ENCODE measurements around the gene PA2G4.
"Not testable (repeated sequence)": the region's sequence is repeated elsewhere in the genome, so short reads cannot be mapped to it uniquely, and the experiment has no call there.

PA2G4 gene

DNA sequence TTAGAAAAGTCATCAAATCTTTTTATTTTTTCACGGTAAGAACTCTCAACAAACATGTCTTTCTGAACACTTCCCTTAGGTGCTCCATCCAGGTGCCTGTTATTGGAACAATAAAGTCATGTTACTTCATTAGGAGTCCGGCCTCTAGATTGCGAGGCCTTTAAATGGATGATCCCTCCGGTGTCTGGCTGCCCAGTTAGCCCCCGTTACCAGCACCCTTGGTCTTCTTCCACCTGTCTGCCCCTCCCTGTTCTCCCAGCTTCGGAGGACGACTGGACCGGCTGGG lies 593 bp upstream of the PA2G4 start:
- peak; percentile 69 for TF ChIP-seq JUND (IDR thresholded peaks at IDR 0.05; ENCODE audit: low read depth)
- in situ Hi-C loops (cut with HindIII; ENCODE audit: low pct_unique_long_range_greater_than_20kb, low sequenced_read_pairs) = no loop called here
- DNase-seq (ENCODE audit: low read depth in 1 of 2, low spot score in 1 of 2) = no peak

DNA sequence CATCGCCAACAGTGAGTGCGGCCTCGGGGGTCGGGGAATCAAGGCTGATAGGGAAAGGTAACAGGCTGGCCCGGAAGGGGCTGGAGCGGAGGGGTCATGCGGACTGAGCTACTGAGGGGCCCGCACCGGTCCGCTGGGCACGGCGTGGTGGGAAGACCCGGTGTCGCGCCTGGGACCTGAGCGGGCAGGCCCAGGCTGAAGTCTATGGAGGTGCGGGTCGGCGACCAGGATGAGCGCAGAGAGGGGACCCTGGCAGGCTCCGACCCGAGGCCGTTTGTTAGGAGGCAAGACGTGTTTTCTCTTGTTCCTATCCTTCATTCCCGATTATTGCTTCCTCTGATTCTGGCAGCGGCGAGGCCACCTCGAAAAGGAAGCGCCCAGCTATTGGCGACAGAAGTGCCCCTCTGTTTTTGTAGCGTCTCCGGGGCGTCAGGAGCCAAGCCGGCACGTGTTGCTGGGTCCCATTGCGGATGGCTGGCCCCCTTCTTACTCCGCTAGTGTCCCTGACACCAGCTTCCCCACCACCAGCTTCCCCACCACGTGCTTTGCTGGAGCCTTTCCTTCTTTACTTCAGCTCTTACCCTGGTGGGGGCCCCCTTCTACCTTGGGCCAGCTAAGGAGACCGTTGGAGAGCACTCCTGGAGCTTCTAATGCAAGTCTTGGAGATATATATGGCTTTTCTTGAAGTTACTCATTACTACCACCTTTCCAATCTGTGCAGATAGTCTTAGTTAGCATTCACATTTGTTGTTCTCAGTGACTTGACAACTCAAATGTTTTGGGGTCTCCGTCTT lies 653 bp downstream of the PA2G4 start:
- peak in 1 of 2 experiments; percentile 35 for DNase-seq (ENCODE audit: low read depth in 1 of 2, low spot score in 1 of 2)
- in situ Hi-C loops (cut with HindIII; ENCODE audit: low pct_unique_long_range_greater_than_20kb, low sequenced_read_pairs) = no loop called here
- no peak for TF ChIP-seq JUND (IDR thresholded peaks at IDR 0.05; ENCODE audit: low read depth)

DNA sequence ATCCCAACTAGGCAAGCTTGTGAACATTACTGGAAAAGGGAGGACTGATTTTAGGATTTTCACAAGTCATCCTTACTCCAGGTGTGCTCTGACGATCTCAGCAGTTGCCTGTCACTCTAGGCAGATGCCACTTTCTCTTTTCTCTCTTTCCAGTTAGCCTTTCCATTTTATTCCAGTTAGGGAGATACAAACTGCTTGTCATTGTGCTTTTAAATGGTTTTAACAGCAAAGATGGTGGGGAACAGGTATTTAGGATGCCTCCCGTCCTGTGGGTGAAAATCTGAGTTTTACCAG lies 1.2 kb downstream of the PA2G4 start:
- no peak for TF ChIP-seq JUND (IDR thresholded peaks at IDR 0.05; ENCODE audit: low read depth)
- no peak for DNase-seq (ENCODE audit: low read depth in 1 of 2, low spot score in 1 of 2)
- in situ Hi-C loops (cut with HindIII; ENCODE audit: low pct_unique_long_range_greater_than_20kb, low sequenced_read_pairs) = no loop called here

DNA sequence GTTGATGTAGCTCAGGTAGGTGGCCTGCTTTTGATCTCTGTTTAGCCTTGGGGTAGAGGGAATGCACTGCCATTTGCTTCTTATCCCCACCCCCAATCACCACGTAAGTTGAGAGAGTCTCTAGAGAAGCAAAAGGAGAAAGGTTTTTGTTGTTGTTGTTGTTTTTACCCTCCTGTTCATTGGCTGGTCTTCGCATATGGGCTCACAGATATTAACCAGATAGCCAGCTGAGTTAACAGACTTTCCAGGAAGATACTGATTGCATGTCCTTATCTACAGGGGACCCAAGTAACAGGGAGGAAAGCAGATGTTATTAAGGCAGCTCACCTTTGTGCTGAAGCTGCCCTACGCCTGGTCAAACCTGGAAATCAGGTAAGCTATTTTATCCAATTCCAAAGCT lies 2.9 kb downstream of the PA2G4 start:
- no peak for DNase-seq (ENCODE audit: low read depth in 1 of 2, low spot score in 1 of 2)
- no peak for TF ChIP-seq JUND (IDR thresholded peaks at IDR 0.05; ENCODE audit: low read depth)
- in situ Hi-C loops (cut with HindIII; ENCODE audit: low pct_unique_long_range_greater_than_20kb, low sequenced_read_pairs) = no loop called here

DNA sequence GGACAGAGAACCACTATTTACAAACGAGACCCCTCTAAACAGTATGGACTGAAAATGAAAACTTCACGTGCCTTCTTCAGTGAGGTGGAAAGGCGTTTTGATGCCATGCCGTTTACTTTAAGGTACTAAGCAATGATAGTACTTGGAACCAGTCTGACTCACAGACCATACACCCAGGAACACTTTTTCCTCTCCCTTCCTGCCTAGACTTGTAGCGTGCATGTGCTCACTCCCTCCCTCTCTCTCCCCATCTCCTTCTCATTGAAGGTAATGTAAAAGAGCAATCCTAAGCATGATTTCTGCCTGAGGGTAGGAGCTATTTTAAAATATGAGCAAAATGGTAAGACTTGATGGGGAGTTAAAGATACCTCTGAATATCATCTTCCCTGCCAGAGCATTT lies 6.2 kb downstream of the PA2G4 start:
- in situ Hi-C loops (cut with HindIII; ENCODE audit: low pct_unique_long_range_greater_than_20kb, low sequenced_read_pairs) = no loop called here
- no peak for TF ChIP-seq JUND (IDR thresholded peaks at IDR 0.05; ENCODE audit: low read depth)
- DNase-seq (ENCODE audit: low read depth in 1 of 2, low spot score in 1 of 2) = no peak

DNA sequence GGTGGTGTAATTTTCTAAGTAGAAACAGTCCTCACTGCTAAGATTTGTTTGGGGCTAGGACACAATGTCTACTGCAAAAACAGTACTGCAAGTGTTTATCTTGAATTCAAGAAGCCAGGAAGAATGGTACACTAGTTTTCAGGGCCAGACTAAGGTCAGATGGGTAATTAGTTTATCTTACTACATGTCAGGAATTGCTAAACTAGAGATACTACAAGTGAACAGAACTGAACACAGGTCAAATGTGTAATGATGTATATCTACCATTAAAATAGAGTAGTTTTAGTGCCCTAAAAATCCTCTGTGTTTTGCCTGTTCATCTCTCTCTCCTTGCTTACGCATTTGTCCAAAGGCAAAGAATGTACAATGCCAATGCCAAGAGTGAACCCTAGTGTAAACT lies 9.7 kb downstream of the PA2G4 start:
- in situ Hi-C loops (cut with HindIII; ENCODE audit: low pct_unique_long_range_greater_than_20kb, low sequenced_read_pairs) = no loop called here
- no peak for DNase-seq (ENCODE audit: low read depth in 1 of 2, low spot score in 1 of 2)
- TF ChIP-seq JUND (IDR thresholded peaks at IDR 0.05; ENCODE audit: low read depth) = no peak

DNA sequence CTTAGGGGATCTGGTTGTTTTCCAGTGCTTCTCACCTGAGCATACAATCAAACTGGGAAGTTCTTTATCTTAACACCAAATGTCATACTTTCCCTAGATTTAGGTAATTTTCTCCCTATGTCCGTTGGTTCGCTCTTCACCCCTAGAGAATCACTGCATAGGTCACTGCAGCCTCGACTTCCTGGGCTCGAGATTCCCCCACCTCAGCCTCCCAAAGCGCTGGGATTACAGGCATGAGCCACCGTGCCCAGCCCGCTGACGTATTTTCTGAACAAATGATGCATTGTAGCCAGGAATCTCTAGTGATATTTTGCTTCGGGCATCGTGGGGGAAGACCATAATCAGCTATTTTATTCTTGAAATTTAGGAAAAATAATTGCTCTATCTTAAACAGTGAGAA lies 11.0 kb downstream of the PA2G4 start:
- in situ Hi-C loops (cut with HindIII; ENCODE audit: low pct_unique_long_range_greater_than_20kb, low sequenced_read_pairs) = no loop called here
- peak in 1 of 2 experiments; percentile 23 for DNase-seq (ENCODE audit: low read depth in 1 of 2, low spot score in 1 of 2)
- no peak for TF ChIP-seq JUND (IDR thresholded peaks at IDR 0.05; ENCODE audit: low read depth)

DNA sequence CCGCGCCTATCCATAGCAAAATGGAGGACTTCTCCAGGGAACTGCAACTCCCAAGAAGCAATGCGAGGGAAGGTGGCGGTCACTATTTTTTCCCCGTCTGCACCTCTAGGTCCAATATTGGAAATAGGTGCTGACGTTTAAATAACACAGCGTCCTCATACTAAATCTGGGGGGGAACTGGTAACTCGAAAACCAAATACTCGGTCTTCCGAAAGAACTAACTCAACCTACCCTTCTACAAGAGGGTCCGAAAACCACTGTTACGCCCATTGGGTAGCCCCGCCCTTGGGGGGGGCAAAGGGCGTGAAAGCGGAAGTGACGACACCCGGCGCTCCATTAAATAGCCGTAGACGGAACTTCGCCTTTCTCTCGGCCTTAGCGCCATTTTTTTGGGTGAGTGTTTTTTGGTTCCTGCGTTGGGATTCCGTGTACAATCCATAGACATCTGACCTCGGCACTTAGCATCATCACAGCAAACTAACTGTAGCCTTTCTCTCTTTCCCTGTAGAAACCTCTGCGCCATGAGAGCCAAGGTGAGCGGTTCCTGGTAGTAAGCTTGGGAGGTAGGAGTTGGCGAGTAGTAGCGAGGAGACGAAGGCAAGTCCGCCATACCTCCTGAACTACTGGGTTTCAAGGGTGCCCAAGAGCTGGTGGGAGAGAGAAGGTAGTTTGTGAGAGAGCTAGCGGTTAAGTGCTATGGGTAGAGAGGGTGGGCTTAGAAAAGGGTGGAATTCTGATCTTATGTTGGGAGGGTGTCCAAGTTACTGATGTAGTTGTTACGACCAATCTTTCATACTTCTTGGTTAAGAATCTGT lies 12.1 kb downstream of the PA2G4 start, which contains the start of gene RPL41:
RPL41 (plus strand) TSS at position 367 of the 815 bp plus-strand sequence.
- TF ChIP-seq JUND (IDR thresholded peaks at IDR 0.05; ENCODE audit: low read depth) = no peak; the same call in 1 of the 2 replicates
- in situ Hi-C loops (cut with HindIII; ENCODE audit: low pct_unique_long_range_greater_than_20kb, low sequenced_read_pairs) = no loop called here
- DNase-seq (ENCODE audit: low read depth in 1 of 2, low spot score in 1 of 2) = peak in 1 of 2 experiments; percentile 98

DNA sequence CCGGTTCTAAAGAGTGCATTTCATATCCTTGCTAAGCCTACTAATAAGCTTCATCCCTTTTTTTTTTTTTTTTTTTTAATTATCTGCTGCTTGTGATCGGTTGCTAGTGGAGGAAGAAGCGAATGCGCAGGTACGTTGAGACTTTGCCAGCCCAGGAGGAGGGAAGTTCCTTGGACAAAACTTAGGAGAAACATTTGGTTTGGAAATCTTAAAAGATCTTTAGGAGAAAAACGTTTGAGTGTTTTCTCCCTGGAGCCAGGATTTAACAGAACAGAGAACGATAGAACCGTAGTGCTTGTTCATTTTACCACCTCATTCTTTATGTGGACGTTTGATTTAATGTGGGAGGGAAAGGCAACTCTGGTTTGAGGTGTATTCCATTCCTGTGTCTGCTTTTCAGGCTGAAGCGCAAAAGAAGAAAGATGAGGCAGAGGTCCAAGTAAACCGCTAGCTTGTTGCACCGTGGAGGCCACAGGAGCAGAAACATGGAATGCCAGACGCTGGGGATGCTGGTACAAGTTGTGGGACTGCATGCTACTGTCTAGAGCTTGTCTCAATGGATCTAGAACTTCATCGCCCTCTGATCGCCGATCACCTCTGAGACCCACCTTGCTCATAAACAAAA lies 12.8 kb downstream of the PA2G4 start:
- DNase-seq (ENCODE audit: low read depth in 1 of 2, low spot score in 1 of 2); in situ Hi-C loops (cut with HindIII; ENCODE audit: low pct_unique_long_range_greater_than_20kb, low sequenced_read_pairs): not testable (repeated sequence)

DNA sequence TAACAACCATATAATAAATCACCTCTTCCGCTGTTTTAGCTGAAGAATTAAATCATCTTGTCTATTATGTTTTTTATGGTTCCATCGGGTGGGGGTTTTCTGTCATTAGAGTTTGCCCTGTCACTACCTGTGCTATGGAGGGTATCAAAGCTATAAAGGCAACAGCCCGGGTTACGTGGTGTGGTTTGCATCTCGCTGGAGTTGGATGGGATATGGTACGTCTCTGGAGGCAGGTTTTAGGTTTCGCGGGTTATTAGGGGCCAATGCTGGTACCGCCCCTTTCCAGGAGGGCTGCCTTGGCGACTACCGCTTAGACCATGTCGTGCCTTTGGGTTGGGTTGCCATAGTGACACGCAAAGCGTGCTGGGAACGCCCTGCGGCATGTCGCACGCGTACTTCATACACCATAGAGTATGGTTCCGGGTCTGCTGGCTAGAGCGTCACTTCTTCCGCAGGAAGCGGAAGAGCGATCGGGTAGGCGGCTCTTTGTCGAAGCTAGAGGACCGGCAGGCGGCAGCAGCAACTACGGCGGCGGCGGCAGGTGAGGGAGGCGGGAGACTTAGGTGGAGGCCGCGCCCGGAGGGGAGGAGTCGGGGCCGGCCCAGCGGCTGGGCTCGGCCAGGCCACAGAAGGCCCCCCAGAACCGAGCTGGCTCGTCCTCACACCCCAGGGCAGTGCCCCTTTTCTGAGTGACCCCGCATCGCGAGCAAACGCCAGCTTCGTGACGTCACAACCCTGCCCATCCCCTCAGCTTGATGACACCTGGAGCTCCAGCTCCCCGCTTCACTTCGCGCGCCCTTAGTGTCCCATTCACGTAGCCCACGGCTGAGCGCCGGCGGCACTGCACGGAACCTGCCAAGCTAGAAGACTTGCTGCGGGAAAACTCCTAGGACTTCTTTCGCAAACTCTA lies 13.7 kb downstream of the PA2G4 start, which contains the start of gene ZC3H10:
ZC3H10 (plus strand) TSS at position 489 of the 910 bp plus-strand sequence. CDS start 2,297 bp downstream, outside the sequence.
- DNase-seq (ENCODE audit: low read depth in 1 of 2, low spot score in 1 of 2) = peak; percentile 87 to 100
- in situ Hi-C loops (cut with HindIII; ENCODE audit: low pct_unique_long_range_greater_than_20kb, low sequenced_read_pairs) = no loop called here
- peak; percentile 88 for TF ChIP-seq JUND (IDR thresholded peaks at IDR 0.05; ENCODE audit: low read depth)

DNA sequence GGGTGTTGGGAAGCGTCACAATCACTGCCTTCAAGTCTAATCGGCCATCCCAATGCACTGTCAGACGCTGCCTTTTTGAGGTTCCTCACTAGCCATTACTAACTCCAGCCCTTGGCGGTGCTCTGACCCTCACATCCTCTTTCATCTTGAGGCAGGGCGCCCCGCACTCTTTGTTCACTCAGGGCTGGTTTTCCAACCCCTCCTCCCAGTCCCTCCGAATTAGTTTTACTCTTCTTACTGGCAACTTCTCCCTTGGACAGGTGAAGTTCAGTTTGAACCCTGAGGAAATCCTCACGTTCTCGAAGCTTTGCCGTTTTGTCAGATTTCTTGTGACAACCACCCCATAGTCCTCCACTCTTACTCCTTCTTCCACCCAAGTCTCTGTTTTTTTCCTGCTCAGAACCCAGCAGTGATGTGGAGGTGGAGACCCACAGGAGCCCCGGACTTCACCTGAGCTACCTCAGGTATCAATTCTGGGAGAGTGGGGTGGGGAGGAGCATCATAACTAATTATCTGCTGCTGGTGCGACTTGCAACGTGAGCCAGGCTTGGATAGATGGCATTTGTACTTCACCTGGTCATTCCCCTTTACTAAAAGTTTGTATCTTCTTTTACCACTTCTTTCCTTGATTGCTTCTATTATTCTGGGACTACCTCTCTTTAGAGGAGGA lies 14.5 kb downstream of the PA2G4 start:
- in situ Hi-C loops (cut with HindIII; ENCODE audit: low pct_unique_long_range_greater_than_20kb, low sequenced_read_pairs) = no loop called here
- TF ChIP-seq JUND (IDR thresholded peaks at IDR 0.05; ENCODE audit: low read depth) = no peak
- DNase-seq (ENCODE audit: low read depth in 1 of 2, low spot score in 1 of 2) = no peak

DNA sequence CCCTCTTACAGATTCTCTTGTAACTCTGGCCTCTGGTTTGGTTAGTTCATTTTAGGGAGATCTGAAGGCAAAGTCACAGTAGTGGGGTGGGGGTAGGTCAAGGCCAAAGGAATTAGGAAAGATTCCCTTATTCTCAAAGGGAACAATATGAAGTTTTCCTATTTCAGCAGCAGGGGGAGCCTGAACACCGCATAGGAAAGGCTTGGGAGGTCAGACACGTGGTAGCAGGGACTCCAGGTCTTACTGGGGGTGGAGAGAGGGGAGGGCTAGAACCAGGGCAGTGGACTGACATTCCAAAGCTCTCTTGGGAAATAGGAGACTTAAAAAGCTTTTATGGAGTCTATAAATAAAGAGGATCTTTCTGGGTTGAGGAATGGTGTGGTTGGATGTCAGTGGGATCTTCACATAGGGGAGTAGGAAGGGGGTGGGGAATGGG lies 15.0 kb downstream of the PA2G4 start:
- no peak for TF ChIP-seq JUND (IDR thresholded peaks at IDR 0.05; ENCODE audit: low read depth)
- DNase-seq (ENCODE audit: low read depth in 1 of 2, low spot score in 1 of 2) = peak; percentile 91 to 95
- in situ Hi-C loops (cut with HindIII; ENCODE audit: low pct_unique_long_range_greater_than_20kb, low sequenced_read_pairs) = no loop called here
